Colonic mucosa (tissue), 4 donors: ENCODE measurements around the gene GLI1. TPM values are rescaled to one million over a fixed set of nuclear protein-coding genes. Genes with fewer than 3 reads are reported as not detected.
"Not testable (repeated sequence)": the region's sequence is repeated elsewhere in the genome, so short reads cannot be mapped to it uniquely, and the experiment has no call there.

Source experiments
- DNase-seq: peaks from one replicate; pipeline ENCODE4 v3.0.0-alpha.2; 2020
- H3K27ac ChIP-seq: fragments of 200-600 bp; one replicate; pipeline ENCODE4 v1.8.0; 2021
- H3K27me3 ChIP-seq: fragments of 200-600 bp; one replicate; pipeline ENCODE4 v1.8.0; 2021
- H3K36me3 ChIP-seq: fragments of 200-600 bp; one replicate; pipeline ENCODE4 v1.8.0; 2021
- H3K4me1 ChIP-seq: fragments of 200-600 bp; one replicate; pipeline ENCODE4 v1.8.0; 2021; ENCODE audit warnings: mild to moderate bottlenecking
- H3K4me3 ChIP-seq: fragments of 200-600 bp; one replicate; pipeline ENCODE4 v1.8.0; 2021
- H3K9ac ChIP-seq, 2 donors: one replicate each; pipeline ENCODE4 v1.7.0; 2013; ENCODE audit warnings: control low read depth in 2 of 2, low read depth in 2 of 2, low read length in 2 of 2
- H3K9me3 ChIP-seq: fragments of 200-600 bp; one replicate; pipeline ENCODE4 v1.8.0; 2021
- intact Hi-C: fragments of 100-400 bp; cut with DNase I; formaldehyde crosslinking; loops from one replicate; pipeline ENCODE4 v1.14.1; 2022
- total RNA-seq, 2 donors: library from RNA; stranded (reverse); fragmentation: NEBNext Ultra II Directional in 1 of 2; extraction: Animal tissue kit (Norgen Biotek cat#: 25700) in 1 of 2; gene quantifications; one replicate each; pipeline ENCODE4 v1.2.1, GENCODE V29; 2021
- TF ChIP-seq, protein P1 (sequence below): fragments of 200-600 bp; IDR thresholded peaks from one replicate; pipeline ENCODE4 v1.8.0; 2022; ENCODE audit warnings: antibody characterized with exemption, mild to moderate bottlenecking
- donor health status: healthy.
- donor health status: DM: no; HTN: no; CAD: no.
- donor health status: DM: no; HTN: no; CAD: no.

GLI1 gene
- total RNA-seq, 2 donors from 2014 or later, result 1.4 to 2.0 TPM

DNA sequence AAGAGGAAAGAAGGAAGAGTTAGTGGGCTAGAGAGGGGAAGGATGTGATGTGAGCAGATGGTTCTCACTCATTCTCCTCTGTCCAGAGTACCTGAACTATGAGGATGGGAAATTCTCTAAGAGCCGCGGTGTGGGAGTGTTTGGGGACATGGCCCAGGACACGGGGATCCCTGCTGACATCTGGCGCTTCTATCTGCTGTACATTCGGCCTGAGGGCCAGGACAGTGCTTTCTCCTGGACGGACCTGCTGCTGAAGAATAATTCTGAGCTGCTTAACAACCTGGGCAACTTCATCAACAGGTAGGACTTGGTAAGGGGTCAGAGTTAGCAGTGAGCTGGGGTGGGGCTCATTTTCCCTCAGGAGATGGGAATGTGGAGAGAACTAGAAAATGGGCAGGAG lies 53.1 kb downstream of the GLI1 start:
- Histone ChIP-seq H3K27ac (no peak overlapping the region), H3K4me1 (no peaks in the 10 kb centered on the region), H3K27me3 (no peaks in the 10 kb centered on the region), H3K9ac (no peak overlapping the region), H3K4me3 (no peak overlapping the region), H3K36me3 (peaks cover 28% of the 10 kb centered on the region), H3K9me3 (no peaks in the 10 kb centered on the region)
- TF ChIP-seq, protein P1, sequence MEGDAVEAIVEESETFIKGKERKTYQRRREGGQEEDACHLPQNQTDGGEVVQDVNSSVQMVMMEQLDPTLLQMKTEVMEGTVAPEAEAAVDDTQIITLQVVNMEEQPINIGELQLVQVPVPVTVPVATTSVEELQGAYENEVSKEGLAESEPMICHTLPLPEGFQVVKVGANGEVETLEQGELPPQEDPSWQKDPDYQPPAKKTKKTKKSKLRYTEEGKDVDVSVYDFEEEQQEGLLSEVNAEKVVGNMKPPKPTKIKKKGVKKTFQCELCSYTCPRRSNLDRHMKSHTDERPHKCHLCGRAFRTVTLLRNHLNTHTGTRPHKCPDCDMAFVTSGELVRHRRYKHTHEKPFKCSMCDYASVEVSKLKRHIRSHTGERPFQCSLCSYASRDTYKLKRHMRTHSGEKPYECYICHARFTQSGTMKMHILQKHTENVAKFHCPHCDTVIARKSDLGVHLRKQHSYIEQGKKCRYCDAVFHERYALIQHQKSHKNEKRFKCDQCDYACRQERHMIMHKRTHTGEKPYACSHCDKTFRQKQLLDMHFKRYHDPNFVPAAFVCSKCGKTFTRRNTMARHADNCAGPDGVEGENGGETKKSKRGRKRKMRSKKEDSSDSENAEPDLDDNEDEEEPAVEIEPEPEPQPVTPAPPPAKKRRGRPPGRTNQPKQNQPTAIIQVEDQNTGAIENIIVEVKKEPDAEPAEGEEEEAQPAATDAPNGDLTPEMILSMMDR, result no peak
- intact Hi-C loops, result no loop called here
- DNase-seq, result no peak

DNA sequence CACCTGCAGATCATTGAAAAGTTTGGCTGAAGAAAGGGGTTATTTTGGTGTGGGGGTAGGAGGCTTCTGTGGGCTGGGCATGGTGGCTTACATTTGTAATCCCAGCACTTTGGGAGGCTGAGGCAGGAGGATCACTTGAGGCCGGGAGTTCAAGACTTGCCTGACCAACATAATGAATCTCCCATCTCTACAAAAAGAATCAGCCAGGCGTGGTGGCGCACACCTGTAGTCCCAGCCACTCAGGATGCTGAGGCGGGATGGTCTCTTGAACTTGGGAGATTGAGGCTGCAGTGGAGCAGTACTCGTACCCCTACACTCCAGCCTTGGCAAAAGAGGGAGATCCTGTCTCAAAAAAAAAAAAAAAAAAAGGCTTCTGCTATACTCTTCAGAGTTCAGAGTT lies 53.7 kb downstream of the GLI1 start:
- H3K36me3 ChIP-seq, result peaks cover 28% of the 10 kb centered on the region
- TF ChIP-seq, protein P1, result no peak
- no peaks in the 10 kb centered on the region for H3K9me3 ChIP-seq
- H3K9ac ChIP-seq, result no peak overlapping the region
- H3K4me3 ChIP-seq, result no peak overlapping the region
- no peaks in the 10 kb centered on the region for H3K27me3 ChIP-seq
- DNase-seq, result no peak
- intact Hi-C loops, result no loop called here
- no peak overlapping the region for H3K27ac ChIP-seq
- H3K4me1 ChIP-seq, result peaks cover 4% of the 10 kb centered on the region

DNA sequence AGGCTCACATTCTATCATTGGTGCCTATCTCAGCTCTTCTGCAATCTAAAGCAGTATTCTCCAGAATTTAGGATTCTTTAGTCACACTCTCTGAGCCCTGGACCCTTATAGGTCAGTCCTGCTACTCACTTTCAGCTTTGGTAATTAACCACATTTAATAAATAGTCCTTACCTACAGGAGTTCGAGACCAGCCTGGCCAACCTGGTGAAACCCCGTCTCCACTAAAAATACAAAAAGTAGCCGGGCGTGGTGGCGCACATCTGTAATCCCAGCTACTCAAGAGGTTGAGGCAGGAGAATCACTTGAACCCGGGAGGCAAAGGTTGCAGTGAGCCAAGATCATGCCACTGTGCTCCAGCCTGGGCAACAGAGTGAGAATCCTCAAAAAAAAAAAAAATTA lies 54.1 kb downstream of the GLI1 start:
- H3K27me3 ChIP-seq, H3K27ac ChIP-seq, H3K4me1 ChIP-seq, H3K9me3 ChIP-seq, H3K9ac ChIP-seq, DNase-seq, intact Hi-C loops, H3K4me3 ChIP-seq: not testable (repeated sequence)
- H3K36me3 ChIP-seq, result peaks cover 28% of the 10 kb centered on the region

DNA sequence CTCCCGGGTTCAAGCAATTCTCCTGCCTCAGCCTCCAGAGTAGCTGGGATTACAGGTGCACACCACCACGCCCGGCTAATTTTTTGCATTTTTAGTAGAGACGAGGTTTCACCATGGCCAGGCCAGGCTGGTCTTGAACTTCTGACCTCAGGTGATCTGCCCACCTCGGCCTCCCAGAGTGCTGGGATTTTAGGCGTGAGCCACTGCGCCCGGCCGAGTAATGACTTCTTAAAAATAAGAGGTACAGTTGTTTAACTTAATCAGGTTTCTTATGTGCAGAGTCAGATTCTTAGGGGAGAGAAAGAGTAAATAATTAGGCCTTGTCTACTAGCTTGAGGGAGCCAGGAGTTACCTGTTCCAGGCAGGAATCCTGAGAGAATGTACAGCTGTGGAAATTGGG lies 54.7 kb downstream of the GLI1 start:
- H3K27me3 ChIP-seq, intact Hi-C loops, H3K4me3 ChIP-seq, H3K27ac ChIP-seq, H3K9me3 ChIP-seq, DNase-seq, H3K9ac ChIP-seq: not testable (repeated sequence)
- H3K36me3 ChIP-seq, result peaks cover 28% of the 10 kb centered on the region
- H3K4me1 ChIP-seq, result peaks cover 12% of the 10 kb centered on the region

DNA sequence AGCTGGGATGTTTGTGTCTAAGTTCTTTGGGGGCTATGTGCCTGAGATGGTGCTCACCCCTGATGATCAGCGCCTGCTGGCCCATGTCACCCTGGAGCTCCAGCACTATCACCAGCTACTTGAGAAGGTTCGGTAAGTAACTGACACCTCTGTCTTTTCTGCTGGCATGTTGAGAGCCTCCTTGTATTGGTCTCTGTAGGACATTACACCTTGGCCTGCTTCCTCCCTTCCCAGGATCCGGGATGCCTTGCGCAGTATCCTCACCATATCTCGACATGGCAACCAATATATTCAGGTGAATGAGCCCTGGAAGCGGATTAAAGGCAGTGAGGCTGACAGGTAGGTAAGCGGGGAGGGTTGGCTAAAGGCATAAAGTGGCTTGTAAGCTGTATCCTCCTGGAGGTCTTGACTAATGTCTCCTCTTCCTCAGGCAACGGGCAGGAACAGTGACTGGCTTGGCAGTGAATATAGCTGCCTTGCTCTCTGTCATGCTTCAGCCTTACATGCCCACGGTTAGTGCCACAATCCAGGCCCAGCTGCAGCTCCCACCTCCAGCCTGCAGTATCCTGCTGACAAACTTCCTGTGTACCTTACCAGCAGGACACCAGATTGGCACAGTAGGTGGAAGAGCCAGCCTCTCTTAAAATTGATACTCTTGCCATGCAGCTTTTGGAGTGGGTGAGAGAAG lies 55.3 kb downstream of the GLI1 start:
- H3K36me3 ChIP-seq, result peaks cover 24% of the 10 kb centered on the region
- H3K9ac ChIP-seq, result no peak overlapping the region
- no peak overlapping the region for H3K27ac ChIP-seq
- intact Hi-C loops, result no loop called here
- DNase-seq, result no peak
- H3K4me1 ChIP-seq, result peaks cover 12% of the 10 kb centered on the region
- H3K27me3 ChIP-seq, result no peaks in the 10 kb centered on the region
- H3K9me3 ChIP-seq, result no peaks in the 10 kb centered on the region
- H3K4me3 ChIP-seq, result no peak overlapping the region
- TF ChIP-seq, protein P1, result no peak

DNA sequence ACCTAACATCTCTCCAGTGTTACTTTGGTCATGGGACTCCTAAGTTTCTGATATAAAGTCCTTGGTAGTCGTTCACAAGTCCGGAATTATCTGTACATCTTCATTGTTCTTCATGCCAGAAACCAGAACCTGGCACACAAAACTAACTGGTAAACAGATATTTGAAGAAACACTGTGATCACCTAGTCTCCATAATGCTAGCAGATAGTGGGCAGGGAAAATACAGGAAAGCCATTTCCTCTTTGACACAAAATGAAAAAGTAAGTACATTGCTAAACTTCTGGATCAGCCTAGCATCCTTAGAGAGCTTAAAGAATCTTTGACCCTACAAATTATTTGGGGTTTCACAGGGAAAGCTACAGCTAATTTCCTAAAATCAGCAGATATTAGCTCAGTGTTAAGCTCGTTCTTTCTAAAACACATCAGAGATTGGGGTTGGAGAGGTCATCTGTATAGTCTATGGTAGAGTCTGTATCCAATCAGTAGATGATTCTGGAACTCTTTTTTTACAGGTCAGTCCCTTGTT lies 55.9 kb downstream of the GLI1 start:
- TF ChIP-seq, protein P1, result no peak
- Histone ChIP-seq H3K27me3 (no peaks in the 10 kb centered on the region), H3K4me1 (peaks cover 12% of the 10 kb centered on the region), H3K9ac (no peak overlapping the region), H3K9me3 (no peaks in the 10 kb centered on the region), H3K27ac (no peak overlapping the region), H3K4me3 (no peak overlapping the region), H3K36me3 (peaks cover 23% of the 10 kb centered on the region)
- intact Hi-C loops, result no loop called here
- DNase-seq, result no peak
